ENCODE results near the gene TMEM87A. TPM values are rescaled to one million over a fixed set of nuclear protein-coding genes. Genes with fewer than 3 reads are reported as not detected.

Gene TMEM87A
- total and polyA plus RNA-seq, 9 donors = 31.4 to 74.3 (median 43.0) TPM

DNA sequence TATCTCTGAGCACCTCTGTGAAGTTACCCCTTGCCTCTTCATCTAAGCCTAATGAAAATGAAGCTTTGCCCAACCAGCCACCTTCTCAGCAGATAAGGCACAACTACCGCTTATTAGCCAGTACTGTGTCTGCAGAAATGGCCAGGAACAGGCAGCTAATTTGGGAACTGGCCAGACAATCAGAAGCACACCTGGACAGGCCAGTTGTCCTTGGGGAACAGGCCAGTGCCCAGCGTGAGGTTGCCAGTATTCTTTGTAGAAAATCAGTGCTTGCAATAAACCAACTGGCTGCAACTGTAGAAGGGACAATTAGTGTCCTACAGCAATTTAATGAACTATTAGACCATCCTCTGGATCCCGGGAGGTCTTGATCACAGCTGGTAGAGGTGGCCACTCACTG, 10.4 kb upstream of the TMEM87A start:
- intact Hi-C loops (cut with DNase I) = no loop called here
- TF ChIP-seq CTCF (IDR thresholded peaks at IDR 0.05) (no peak), EP300 (IDR thresholded peaks at IDR 0.05) (no peak), POLR2A (IDR thresholded peaks at IDR 0.05) (no peak)
- Histone ChIP-seq H3K27me3 (no peaks in the 10 kb centered on the region), H3K27ac (no peak overlapping the region), H3K36me3 (no peaks in the 10 kb centered on the region), H3K4me3 (no peak overlapping the region), H3K9me3 (no peaks in the 10 kb centered on the region), H3K4me1 (ENCODE audit: insufficient read depth) (no peaks in the 10 kb centered on the region)
- no peak for DNase-seq
- WGBS, 3 donors = 77 to 86% (median 78%) methylated on average over 3 of the region's 3 CpGs

DNA sequence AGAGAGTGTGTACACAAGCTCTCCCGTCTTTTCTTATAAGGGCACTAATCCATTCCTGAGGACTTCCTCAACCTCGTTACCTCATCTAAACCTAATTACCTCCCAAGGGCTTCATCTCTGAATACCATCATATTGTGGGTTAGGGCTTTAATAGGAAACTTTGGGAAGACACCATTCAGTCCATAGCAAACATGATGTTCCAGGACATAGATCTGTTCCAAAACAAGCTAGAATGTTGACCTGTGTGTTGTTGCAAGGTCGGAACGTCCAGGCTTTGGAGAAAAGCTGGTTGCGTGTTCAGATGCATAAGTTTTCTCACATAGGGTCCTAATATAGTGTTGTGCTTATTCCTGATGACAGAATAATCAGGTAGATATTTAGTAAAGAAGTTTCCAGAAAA, 9.7 kb upstream of the TMEM87A start:
- no peaks in the 10 kb centered on the region for H3K9me3 ChIP-seq
- 60 to 61% (median 61%) methylated on average over 5 of the region's 5 CpGs for WGBS, 3 donors
- H3K4me1 ChIP-seq (ENCODE audit: insufficient read depth) = no peaks in the 10 kb centered on the region
- no peaks in the 10 kb centered on the region for H3K36me3 ChIP-seq
- no peaks in the 10 kb centered on the region for H3K27me3 ChIP-seq
- no peak for TF ChIP-seq POLR2A (IDR thresholded peaks at IDR 0.05)
- no peak for TF ChIP-seq CTCF (IDR thresholded peaks at IDR 0.05)
- TF ChIP-seq EP300 (IDR thresholded peaks at IDR 0.05) = no peak
- intact Hi-C loops (cut with DNase I) = no loop called here
- H3K4me3 ChIP-seq = no peak overlapping the region
- H3K27ac ChIP-seq = no peak overlapping the region
- DNase-seq = no peak

DNA sequence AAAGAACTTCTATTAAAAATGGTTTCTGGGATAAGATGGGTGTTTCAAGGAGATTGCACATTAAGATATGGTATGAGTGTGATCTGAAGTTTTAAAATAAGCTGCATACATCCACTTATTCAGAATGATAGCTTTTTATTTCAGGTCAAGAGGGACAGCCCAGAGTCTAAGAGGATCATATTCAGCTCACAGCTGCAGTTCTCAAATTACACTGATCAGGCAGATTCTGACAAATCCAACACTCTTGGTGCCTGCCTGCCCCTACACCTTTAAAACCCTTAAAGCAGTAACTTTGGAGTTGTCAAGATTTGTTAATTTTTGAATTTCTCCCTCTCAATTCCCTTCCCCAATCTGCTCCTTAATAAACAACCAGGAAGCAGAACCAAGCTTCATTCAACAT, 9.1 kb upstream of the TMEM87A start:
- Histone ChIP-seq H3K27me3 (no peaks in the 10 kb centered on the region), H3K36me3 (no peaks in the 10 kb centered on the region), H3K4me1 (ENCODE audit: insufficient read depth) (no peaks in the 10 kb centered on the region), H3K27ac (no peak overlapping the region), H3K9me3 (no peaks in the 10 kb centered on the region), H3K4me3 (no peak overlapping the region)
- intact Hi-C loops (cut with DNase I) = no loop called here
- no peak for DNase-seq
- no peak for TF ChIP-seq EP300 (IDR thresholded peaks at IDR 0.05)
- no peak for TF ChIP-seq CTCF (IDR thresholded peaks at IDR 0.05)
- no peak for TF ChIP-seq POLR2A (IDR thresholded peaks at IDR 0.05)

GRCh38 chr15:42279234-42279723, 6.0 kb upstream of the TMEM87A start:
- Histone ChIP-seq H3K4me1 (ENCODE audit: insufficient read depth) (peaks cover 5% of the 10 kb centered on the region), H3K36me3 (no peaks in the 10 kb centered on the region), H3K9me3 (no peaks in the 10 kb centered on the region), H3K27me3 (no peaks in the 10 kb centered on the region), H3K4me3 (no peak overlapping the region), H3K27ac (no peak overlapping the region)
- no peak for DNase-seq
- intact Hi-C loops (cut with DNase I) = no loop called here
- 58 to 78% (median 77%) methylated on average over 3 of the region's 3 CpGs for WGBS, 3 donors
- no peak for TF ChIP-seq POLR2A (IDR thresholded peaks at IDR 0.05)
- no peak for TF ChIP-seq EP300 (IDR thresholded peaks at IDR 0.05)
- TF ChIP-seq CTCF (IDR thresholded peaks at IDR 0.05) = no peak

DNA sequence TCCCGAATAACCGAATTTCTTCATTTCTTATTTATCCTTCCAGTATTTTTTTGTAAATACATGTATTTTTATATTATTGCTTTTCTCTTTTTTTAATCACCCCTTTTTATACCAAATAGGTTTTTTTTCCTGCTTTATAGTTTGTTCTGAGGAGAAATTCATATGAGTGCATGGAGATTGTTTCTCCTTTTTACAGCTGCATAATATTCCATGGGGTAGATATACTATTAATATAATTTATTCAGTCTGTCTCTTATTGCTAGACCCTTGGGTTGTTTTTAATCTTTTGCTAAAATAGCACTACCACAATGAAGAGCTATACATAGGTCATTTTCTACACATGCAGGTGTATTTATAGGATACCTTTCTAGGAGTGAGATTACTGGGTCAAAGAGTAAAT, 3.5 kb upstream of the TMEM87A start:
- DNase-seq = no peak
- peaks cover 5% of the 10 kb centered on the region for H3K4me1 ChIP-seq (ENCODE audit: insufficient read depth)
- H3K4me3 ChIP-seq = no peak overlapping the region
- TF ChIP-seq CTCF (IDR thresholded peaks at IDR 0.05) (no peak), POLR2A (IDR thresholded peaks at IDR 0.05) (no peak), EP300 (IDR thresholded peaks at IDR 0.05) (no peak)
- intact Hi-C loops (cut with DNase I) = no loop called here
- no peak overlapping the region for H3K27ac ChIP-seq
- H3K27me3 ChIP-seq = no peaks in the 10 kb centered on the region
- H3K9me3 ChIP-seq = no peaks in the 10 kb centered on the region
- H3K36me3 ChIP-seq = no peaks in the 10 kb centered on the region
- WGBS, 3 donors = 95 to 98% (median 98%) methylated on average over 2 of the region's 2 CpGs

All from ovary (tissue), 9 donors.